GM21737 (cell line): ENCODE results near the gene ZNF595.
"Not testable (repeated sequence)": the region's sequence is repeated elsewhere in the genome, so short reads cannot be mapped to it uniquely, and the experiment has no call there.

Experiments
- ATAC-seq: cut with Tn5 transposase; IDR thresholded peaks from one replicate; pipeline ENCODE4 v1.9.1; 2021; ENCODE audit warnings: mild to moderate bottlenecking, moderate library complexity; ENCODE audit not compliant: unreplicated experiment

The ZNF595 gene

DNA sequence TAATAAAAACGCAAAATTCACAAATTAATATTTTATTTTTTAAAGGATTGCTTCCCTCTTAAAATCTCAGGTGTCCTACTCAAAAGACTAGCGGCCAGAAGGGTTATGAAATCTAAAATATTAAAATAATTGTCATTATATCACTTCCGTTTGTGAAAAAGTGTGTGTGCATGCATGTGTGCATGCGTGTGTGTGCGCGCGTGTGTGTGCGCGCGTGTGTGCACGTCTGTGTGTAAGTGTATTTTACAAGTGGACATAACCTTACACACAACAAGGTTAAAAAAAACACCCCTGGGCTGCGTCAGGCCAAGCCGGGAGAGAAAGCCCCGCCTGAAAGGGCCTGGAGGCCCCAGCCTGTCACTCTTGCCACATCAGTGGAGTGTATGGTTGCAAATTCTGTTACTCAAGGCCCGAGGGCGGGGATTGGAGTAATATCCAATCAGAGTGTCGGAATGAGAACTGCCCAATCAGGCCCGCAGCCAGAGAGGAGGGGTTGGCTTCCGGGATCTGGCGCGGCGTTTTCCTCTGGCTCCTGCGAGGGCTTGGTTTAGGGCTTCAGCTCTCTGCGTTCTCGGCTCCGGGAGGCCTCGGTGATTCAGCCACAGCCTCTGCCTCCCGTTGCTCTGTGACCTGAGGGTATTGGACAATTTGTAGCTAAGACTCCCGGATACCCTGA lies at the start of gene ZNF595:
Gene ZNF595 (plus strand): TSS at position 518 of the 676 bp plus-strand sequence. CDS start 168 bp downstream, outside the sequence.
- ATAC-seq, result not testable (repeated sequence)

DNA sequence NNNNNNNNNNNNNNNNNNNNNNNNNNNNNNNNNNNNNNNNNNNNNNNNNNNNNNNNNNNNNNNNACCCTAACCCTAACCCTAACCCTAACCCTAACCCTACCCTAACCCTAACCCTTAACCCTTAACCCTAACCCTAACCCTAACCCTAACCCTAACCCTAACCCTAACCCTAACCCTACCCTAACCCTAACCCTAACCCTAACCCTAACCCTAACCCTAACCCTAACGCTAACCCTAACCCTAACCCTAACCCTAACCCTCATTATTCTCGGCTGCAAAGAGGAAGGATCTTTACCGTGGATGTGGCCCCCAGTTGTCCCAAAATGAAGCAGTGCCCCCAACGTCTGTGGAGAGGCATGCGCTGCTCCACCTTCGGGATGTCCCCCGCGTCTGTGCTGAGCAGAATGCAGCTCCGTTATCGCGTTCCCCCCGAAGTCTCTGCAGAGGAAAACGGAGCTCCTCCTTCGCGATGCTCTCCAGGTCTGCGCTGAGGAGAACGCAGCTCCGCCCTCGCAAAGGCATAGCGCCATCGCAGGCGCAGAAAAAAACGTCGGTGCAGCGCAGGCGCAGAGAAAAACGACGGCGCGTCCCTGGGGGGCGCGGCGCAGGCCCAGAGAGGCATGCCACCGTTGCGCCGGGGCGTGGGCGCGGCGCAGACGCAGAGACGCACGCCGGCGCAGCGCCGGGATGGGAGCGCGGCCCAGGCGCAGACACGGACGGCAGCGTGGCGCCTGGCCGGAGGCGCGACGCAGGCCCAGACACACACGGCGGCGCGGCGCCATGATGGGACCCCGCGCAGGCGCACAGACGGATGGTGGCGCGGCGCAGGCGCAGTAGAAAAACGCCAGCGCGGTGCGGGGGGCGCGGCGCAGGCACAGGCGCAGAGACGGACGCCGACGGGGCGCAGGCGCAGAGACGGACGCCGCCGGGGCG lies 42.9 kb upstream of the ZNF595 start:
- not testable (repeated sequence) for ATAC-seq

DNA sequence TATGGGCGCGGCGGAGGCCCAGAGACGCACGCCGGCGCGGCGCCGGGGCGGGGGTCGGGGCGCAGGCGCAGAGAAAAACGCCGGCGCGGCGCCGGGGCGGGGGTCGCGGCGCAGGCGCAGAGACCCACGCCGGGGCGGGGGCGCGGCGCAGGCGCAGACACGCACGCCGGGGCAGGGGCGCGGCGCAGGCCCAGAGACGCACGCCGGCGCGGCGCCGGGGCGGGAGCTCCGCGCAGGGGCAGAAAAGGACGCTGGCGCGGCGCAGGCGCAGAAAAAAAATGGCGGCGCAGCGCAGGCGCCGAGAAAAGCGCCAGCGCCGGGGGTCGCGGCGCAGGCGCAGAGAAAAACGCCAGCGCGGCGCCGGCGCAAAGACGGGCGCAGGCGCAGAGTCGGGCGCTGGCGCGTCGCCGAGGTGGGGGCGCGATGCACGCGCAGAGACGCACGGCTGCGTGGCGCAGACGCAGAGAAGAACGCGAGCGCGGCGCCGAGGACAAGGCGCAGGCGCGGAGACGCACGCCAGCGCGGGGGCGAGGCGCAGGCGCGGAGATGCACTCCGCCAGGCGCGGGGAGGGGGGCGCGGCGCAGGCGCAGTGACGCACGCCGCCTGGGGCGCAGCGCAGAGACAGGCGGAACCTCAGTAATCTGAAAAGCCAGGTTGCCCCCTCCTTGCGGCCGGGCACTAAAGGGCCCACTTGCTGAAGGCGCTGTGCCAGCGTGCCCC lies 41.9 kb upstream of the ZNF595 start:
- ATAC-seq, result peak; percentile 14

DNA sequence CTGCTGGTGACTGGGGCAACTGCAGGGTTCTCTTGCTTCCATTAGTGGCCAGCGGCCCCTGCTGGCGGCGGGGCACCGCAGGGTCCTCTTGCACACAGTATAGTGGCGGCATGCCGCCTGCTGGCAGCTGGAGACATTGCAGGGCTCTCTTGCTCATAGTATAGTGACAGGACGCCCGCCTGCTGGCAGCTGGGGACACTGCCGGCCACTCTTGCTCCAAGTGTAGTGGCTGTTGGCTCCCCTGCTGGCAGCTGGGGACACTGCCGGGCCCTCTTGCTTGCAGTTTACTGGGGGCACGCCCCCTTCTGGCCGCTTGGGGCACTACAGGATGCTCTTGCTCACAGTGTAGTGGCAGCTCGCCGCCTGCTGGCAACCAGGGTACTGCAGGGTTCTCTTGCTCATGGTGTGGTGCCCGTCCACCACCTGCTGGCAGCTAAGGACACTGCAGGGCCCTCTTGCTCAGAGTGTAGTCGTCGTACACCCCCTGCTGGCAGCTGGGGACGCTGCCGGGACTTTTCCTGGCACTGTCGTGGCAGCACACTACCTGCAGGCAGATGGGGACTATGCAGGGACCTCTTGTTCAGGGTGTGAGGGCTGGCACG lies 41.2 kb upstream of the ZNF595 start:
- peak; percentile 87 for ATAC-seq

- not testable (repeated sequence) for ATAC-seq
These were observed 35.0 kb upstream of the ZNF595 start for GRCh38 chr4:18128-18527.

DNA sequence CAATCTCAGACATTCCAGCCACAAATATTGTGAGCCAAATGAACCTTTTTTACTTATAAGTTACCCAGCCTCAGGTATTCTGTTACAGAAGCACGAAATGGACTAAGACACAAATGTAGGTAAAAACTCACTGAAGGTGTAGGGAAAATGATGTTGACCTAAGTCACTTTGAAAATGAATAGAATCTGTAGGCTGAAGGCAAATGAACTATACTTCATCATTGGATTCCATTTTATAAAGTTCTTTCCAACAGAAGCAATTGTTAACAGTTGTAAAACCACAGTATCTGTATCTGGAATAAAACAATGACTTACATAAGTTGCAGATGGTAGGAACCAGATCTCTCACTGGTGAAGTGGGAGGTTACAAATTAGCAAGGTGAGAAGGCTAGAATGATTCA lies 34.5 kb upstream of the ZNF595 start:
- not testable (repeated sequence) for ATAC-seq

GRCh38 chr4:22882-23281 lies 30.2 kb upstream of the ZNF595 start:
- not testable (repeated sequence) for ATAC-seq

DNA sequence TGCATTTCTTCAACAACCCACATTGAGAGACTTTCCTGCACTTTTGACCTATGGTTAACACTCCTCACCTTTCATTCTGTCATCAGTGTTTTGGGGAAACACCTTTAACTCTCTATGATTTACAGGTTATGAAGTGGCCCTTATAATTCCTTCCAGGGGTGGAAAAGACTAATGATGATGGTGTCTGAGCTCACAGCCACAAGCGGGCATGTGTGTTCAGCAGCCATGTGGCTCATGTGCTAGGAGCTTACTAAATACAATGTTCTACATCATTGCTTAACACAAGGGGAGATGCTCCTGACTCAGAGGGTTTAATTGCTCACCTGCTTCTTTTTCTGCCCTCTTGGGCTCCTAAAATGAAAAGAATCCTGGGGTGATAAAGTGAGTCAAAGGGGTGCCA lies 28.8 kb upstream of the ZNF595 start:
- not testable (repeated sequence) for ATAC-seq

DNA sequence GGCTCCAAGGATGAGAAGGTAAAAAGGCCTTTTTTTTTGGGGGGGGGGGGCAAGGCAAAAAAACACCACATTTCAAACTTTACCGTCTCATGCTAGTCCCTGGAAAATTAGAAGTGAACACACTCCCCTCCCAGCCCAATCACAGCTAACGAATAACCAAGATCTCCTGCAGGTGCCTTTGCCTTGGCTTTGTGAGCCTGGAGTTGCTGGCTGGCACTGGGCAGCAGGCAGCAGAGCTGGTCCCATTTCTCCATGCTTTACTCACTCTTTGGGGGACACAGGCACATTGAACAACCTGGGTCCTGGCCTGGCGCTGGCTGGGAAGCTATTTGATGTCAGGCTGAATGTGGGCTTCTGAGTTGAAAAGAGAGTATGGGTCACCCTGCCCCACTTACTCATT lies 25.6 kb upstream of the ZNF595 start:
- not testable (repeated sequence) for ATAC-seq

DNA sequence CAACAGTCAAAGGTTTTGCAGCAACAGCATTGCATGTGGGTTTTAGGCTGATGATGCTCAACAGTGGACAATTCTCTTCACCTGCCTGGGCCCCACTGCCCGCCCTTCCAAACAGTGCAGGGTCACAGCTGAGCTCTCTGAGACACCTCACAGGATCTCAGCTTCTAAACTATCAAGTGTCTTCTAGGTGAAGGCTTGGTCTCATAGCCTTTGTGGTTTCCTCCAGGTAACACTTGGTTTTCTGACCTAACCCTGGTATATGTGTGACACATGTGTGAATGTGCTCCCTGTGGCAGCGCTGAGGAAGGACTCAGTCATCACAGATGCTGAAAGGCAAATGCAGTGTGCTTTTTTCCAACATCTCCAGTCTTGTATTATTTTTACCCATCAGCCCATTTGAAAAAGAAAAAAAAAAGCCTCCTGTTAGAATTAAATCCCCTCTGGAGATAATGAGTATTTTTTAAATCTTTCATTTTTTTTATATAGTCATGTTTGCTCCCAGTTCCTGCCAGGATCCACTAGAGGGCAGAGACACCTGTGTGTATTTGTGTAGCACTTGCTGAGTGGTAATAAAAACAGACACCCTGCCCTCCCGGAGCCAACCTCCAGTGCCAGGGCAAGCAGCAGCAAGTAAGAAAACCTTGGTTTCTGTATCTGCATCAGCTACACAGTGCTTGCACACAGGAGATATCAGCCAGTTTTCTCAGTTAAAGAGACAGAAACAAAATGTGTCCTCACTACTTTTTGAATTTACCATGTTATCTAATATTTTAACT lies 24.2 kb upstream of the ZNF595 start:
- peak; percentile 64 for ATAC-seq

- not testable (repeated sequence) for ATAC-seq
These were observed 19.8 kb upstream of the ZNF595 start for GRCh38 chr4:33314-33713.

DNA sequence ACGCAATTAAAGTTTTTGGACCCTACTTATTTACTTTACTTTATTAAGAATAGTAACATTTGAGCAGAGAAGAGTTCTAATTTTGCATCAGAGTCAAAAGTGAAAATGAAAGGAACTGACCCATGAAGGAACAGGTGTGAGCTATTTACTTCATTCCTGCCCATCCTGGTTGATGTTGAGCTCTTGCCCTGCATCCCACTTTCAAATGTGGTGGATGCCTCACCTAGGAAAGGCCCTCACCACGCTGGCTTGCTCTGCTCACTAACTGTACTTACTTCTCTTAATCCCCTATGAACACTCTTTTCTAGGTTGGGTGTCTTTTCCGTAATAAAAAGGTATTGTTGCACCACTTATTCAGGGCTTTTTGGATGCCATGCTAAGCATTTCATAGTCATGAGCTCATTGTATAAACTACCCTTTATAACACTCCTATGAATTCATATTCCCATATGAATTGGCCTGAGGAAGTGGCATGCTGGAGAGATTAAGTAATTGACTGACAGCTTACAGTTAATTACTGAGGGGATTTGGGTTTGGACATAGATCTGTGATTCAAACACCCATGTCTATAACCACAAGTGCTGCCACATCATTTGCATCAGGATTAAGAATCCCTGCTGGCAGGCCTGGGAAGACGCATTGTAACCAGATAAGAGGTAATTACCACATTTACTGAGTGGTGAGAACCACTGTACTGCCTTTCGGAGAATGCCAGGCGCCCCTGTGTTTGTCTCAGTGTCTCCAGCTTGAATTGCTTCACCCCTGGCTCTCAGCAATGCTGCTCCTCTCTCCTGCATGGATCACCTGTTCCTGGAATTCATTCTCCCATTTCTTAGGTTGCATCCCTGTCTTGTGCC lies 16.3 kb upstream of the ZNF595 start:
- not testable (repeated sequence) for ATAC-seq

- not testable (repeated sequence) for ATAC-seq
These were observed 14.9 kb upstream of the ZNF595 start for GRCh38 chr4:38202-38601.

- ATAC-seq, result peak; percentile 53
These were observed 9.7 kb upstream of the ZNF595 start for GRCh38 chr4:43375-43774.

GRCh38 chr4:51253-51652 lies 1.9 kb upstream of the ZNF595 start:
- ATAC-seq, result peak; percentile 24

- ATAC-seq, result peak; percentile 82
These were observed 1.4 kb upstream of the ZNF595 start for GRCh38 chr4:51655-52277.

- not testable (repeated sequence) for ATAC-seq
These were observed 400 bp downstream of the ZNF595 start for GRCh38 chr4:53521-53920.

DNA sequence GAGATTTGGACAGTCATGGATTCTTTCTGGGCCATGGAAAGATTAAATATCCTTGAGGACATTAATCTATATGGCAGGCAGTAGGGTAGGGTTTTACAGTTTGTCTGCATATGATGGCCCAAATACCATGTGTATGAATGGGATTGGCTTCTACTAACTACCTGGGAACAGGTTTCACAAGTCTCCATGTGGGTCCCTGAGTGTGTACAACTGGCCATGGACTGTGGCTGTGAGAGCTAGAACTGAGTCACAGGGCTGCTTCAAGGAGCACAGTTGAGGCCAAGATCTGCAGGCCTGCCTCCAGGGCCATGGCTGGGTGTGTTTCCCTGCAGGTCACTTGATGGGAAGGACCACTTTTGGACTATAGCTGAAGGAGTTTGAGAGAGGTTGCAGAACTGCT lies 11.6 kb downstream of the ZNF595 start:
- not testable (repeated sequence) for ATAC-seq

- no peak for ATAC-seq
These were observed 18.7 kb downstream of the ZNF595 start for GRCh38 chr4:71830-72229.
